ENCODE measurements around the gene CHST3.

CHST3 gene

DNA sequence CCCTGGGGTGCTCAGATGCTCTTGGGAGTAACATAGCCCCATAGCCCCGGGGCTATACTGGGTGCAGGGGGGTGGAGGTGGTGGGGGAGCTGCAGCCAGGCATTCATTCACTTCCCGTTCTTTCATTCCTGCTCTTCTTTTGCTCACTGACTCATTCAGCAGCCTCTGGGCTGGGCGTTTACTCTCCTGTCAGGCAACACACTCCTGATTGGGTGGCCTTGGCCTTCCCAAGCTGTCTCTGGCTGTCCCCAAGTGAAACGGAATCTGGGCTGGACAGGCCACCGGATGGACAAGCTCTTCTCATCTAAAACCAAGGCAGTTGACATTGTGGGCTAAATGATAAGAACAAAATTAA, 34.6 kb downstream of the CHST3 start:
- no peak overlapping the region for H3K4me2 ChIP-seq
- no peak overlapping the region for H2AFZ ChIP-seq (ENCODE audit: low read depth)
- no peaks in the 10 kb centered on the region for H3K4me1 ChIP-seq (ENCODE audit: low read depth, poor library complexity, severe bottlenecking)
- TF ChIP-seq, protein P1, sequence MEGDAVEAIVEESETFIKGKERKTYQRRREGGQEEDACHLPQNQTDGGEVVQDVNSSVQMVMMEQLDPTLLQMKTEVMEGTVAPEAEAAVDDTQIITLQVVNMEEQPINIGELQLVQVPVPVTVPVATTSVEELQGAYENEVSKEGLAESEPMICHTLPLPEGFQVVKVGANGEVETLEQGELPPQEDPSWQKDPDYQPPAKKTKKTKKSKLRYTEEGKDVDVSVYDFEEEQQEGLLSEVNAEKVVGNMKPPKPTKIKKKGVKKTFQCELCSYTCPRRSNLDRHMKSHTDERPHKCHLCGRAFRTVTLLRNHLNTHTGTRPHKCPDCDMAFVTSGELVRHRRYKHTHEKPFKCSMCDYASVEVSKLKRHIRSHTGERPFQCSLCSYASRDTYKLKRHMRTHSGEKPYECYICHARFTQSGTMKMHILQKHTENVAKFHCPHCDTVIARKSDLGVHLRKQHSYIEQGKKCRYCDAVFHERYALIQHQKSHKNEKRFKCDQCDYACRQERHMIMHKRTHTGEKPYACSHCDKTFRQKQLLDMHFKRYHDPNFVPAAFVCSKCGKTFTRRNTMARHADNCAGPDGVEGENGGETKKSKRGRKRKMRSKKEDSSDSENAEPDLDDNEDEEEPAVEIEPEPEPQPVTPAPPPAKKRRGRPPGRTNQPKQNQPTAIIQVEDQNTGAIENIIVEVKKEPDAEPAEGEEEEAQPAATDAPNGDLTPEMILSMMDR (conservative IDR thresholded peaks at IDR 0.05; ENCODE audit: low read depth, low read length) = no peak
- H3K79me2 ChIP-seq (ENCODE audit: insufficient read depth, low read depth) = no peaks in the 10 kb centered on the region
- H3K9ac ChIP-seq = no peak overlapping the region
- H3K4me3 ChIP-seq (IDR thresholded peaks at IDR 0.05; ENCODE audit: insufficient read depth, low read depth, low read length) = no peak overlapping the region
- no peak overlapping the region for H3K27ac ChIP-seq
- H3K27me3 ChIP-seq (ENCODE audit: insufficient read depth, low read depth) = no peaks in the 10 kb centered on the region
- no peaks in the 10 kb centered on the region for H3K36me3 ChIP-seq (ENCODE audit: insufficient read depth)
- no peaks in the 10 kb centered on the region for H4K20me1 ChIP-seq (ENCODE audit: insufficient read depth)

- no peak overlapping the region for H3K27ac ChIP-seq
- H3K4me3 ChIP-seq (IDR thresholded peaks at IDR 0.05; ENCODE audit: insufficient read depth, low read depth, low read length) = no peak overlapping the region
- no peak overlapping the region for H3K4me2 ChIP-seq
- H3K27me3 ChIP-seq (ENCODE audit: insufficient read depth, low read depth) = no peaks in the 10 kb centered on the region
- no peak overlapping the region for H2AFZ ChIP-seq (ENCODE audit: low read depth)
- no peaks in the 10 kb centered on the region for H4K20me1 ChIP-seq (ENCODE audit: insufficient read depth)
- TF ChIP-seq, protein P1 (conservative IDR thresholded peaks at IDR 0.05; ENCODE audit: low read depth, low read length) = no peak
- no peaks in the 10 kb centered on the region for H3K79me2 ChIP-seq (ENCODE audit: insufficient read depth, low read depth)
- H3K4me1 ChIP-seq (ENCODE audit: low read depth, poor library complexity, severe bottlenecking) = no peaks in the 10 kb centered on the region
- H3K36me3 ChIP-seq (ENCODE audit: insufficient read depth) = no peaks in the 10 kb centered on the region
- H3K9ac ChIP-seq = no peak overlapping the region
These were observed 35.3 kb downstream of the CHST3 start for GRCh38 chr10:71999360-72000072.

DNA sequence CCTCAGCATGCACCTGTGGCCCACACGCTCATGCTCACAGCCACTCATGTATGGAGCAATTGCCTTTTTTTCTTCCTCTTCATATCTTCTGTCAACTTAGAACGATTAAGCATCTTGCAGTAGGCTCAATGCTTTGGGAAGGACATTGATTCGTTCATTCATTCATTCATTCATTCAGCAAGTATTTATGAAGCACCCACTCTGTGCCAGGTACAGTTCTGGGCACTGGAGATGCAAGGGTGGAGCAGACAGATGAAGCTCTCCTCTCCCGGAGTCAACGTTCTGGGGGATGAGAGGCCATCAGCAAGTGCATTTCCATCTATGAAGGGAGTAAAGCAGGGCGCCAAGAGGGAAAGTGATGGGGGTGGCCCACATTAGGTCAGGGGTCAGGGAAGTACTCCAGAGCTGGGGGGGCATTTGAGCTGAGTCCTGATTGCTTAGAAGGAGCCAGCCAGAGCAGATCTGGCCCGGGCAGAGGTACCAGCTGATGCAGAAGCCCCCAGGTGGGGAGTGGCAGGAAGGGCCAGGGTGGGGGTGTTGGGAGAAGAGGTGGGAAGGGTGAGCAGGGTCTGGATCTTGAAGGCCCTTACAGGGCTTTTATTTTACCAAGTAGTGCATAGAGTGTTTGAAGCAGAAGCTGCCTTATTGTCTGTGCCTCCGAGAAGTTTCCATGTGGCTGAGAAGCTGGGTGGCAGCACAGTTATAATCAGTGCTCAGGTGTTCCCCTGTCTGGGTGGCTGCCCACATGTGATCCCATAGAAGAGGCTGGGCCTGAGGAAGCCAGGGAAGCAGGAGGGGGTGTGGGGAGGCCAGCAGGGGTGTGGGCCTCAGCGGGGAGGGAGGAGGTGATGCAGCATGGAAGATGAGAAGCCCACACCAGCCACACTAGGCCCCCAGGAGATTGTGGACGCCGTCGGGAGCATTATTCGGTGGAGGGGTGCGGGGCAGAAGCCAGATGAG, 36.2 kb downstream of the CHST3 start:
- no peaks in the 10 kb centered on the region for H4K20me1 ChIP-seq (ENCODE audit: insufficient read depth)
- H3K4me3 ChIP-seq (IDR thresholded peaks at IDR 0.05; ENCODE audit: insufficient read depth, low read depth, low read length) = no peak overlapping the region
- no peak overlapping the region for H2AFZ ChIP-seq (ENCODE audit: low read depth)
- TF ChIP-seq, protein P1 (conservative IDR thresholded peaks at IDR 0.05; ENCODE audit: low read depth, low read length) = no peak
- no peaks in the 10 kb centered on the region for H3K36me3 ChIP-seq (ENCODE audit: insufficient read depth)
- no peaks in the 10 kb centered on the region for H3K79me2 ChIP-seq (ENCODE audit: insufficient read depth, low read depth)
- no peak overlapping the region for H3K4me2 ChIP-seq
- no peak overlapping the region for H3K27ac ChIP-seq
- H3K27me3 ChIP-seq (ENCODE audit: insufficient read depth, low read depth) = no peaks in the 10 kb centered on the region
- H3K9ac ChIP-seq = no peak overlapping the region
- no peaks in the 10 kb centered on the region for H3K4me1 ChIP-seq (ENCODE audit: low read depth, poor library complexity, severe bottlenecking)

DNA sequence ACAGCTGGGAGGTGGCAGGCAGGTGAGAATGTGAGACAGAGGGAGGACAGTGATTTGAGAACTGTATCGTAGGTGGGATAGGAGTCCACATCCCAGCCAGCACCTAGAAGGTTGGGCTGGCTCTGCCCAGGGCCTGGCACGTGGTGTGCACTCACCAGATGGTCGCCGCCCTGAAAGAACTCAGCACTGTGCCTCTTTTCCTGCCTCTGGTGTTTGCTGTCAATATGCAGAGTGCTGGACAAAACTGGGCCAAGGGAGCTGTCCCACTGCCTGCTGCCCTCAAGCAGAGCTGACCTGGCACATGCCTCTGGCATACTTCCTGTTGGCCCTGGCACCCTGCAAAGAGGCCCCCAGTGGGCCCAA, 36.8 kb downstream of the CHST3 start:
- Histone ChIP-seq H2AFZ (ENCODE audit: low read depth) (no peak overlapping the region), H3K4me1 (ENCODE audit: low read depth, poor library complexity, severe bottlenecking) (no peaks in the 10 kb centered on the region), H3K27me3 (ENCODE audit: insufficient read depth, low read depth) (no peaks in the 10 kb centered on the region), H4K20me1 (ENCODE audit: insufficient read depth) (no peaks in the 10 kb centered on the region), H3K27ac (no peak overlapping the region), H3K9ac (no peak overlapping the region), H3K79me2 (ENCODE audit: insufficient read depth, low read depth) (no peaks in the 10 kb centered on the region), H3K4me3 (IDR thresholded peaks at IDR 0.05; ENCODE audit: insufficient read depth, low read depth, low read length) (no peak overlapping the region), H3K4me2 (no peak overlapping the region), H3K36me3 (ENCODE audit: insufficient read depth) (no peaks in the 10 kb centered on the region)
- TF ChIP-seq, protein P1 (conservative IDR thresholded peaks at IDR 0.05; ENCODE audit: low read depth, low read length) = no peak
